GM18951 (cell line): ENCODE results near the gene TRERF1.

Experiments
- POLR2A ChIP-seq: IDR thresholded peaks from 4 replicates; pipeline ENCODE4 v1.6.1; 2011; ENCODE audit warnings: mild to moderate bottlenecking; ENCODE audit not compliant: insufficient read length, insufficient read depth; ENCODE audit errors: extremely low read depth
- in situ Hi-C: fragments of 300-500 bp; cut with MboI; formaldehyde crosslinking; loops from one replicate; pipeline ENCODE4 v1.12.0; 2022; ENCODE audit warnings: low sequenced_read_pairs, mixed read lengths, inconsistent platforms; ENCODE audit not compliant: unreplicated experiment

Gene TRERF1

GRCh38 chr6:42182101-42182500 is 269.6 kb downstream of the TRERF1 start:
- in situ Hi-C loops, result no loop called here
- no peak for TF ChIP-seq POLR2A

DNA sequence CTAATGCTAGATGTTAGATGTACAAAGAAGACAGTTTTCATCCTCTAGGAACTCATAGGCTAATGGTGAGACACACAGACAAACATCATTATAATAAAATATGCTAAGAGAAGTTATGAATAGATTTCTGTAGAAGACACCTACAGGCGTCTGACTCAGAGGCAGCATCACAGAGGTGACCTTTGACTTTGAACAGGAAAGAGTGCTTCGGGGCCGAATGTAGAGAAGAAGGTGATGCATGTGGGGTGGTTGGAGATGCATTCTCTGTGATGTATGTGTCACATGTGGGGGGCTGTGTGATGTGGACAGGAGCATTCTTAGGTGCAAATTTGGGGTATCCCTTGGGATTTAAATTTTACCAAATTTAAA is 271.8 kb downstream of the TRERF1 start:
- in situ Hi-C loops, result no loop called here
- no peak for TF ChIP-seq POLR2A

GRCh38 chr6:42179261-42179944 is 272.3 kb downstream of the TRERF1 start:
- TF ChIP-seq POLR2A, result no peak
- in situ Hi-C loops, result no loop called here

DNA sequence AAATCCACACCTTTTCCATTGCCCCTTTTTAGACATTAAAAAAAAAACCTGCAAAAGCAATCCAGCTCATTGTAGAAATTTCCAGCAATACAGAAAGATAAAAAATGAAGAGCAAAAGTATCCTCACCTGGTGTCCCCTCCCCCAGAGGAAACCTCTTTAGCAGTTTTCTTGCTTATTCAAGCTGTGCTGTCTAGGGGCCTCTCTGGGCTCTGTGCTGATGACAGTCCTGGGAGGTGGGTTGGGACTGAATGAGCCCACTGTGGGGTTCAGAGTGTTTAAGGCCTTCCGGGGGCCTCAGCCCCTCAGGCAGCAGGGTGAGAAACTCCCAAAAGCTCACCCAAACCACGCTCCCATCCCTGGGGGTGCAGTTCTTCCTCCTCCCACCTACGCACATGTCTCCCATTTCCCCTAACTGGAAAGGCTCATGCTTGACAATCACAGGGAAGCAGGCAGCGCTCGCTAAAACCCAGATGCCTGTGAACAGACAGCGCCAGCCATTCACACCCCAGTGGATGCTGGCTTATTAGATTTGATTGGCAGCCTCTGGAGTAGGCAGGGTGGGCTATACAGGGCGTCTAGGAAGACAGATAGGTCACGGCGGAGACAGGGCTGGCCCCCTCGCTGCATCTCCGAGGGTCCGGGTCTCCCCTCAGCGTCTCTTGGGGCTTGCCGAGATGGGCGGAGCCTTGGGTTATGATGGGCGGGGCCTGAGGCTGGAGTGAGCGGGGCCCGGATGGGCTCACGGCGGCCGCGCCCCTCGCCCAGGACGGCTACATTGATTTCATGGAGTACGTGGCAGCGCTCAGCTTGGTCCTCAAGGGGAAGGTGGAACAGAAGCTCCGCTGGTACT is 274.0 kb downstream of the TRERF1 start:
- in situ Hi-C loops, result no loop called here
- TF ChIP-seq POLR2A, result no peak

DNA sequence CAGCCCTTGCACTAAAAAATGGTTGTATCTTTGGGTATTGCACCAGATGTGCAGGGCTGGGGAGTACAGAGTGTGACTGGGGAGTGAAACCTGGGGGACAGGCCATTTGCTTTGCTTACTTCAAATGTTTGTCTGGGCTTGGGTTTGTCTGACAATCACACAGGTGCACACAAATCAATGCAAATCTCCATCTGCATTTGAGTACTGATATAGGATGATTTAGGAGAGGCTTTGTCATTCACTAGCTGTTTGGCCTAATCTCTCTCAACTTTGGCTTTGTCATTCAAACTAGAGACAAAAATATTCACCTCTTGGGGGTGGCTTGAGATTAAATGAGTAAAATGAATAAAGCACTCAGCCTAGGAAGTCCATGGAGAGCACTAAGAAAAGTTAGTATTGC is 274.7 kb downstream of the TRERF1 start:
- in situ Hi-C loops, result no loop called here
- no peak for TF ChIP-seq POLR2A

DNA sequence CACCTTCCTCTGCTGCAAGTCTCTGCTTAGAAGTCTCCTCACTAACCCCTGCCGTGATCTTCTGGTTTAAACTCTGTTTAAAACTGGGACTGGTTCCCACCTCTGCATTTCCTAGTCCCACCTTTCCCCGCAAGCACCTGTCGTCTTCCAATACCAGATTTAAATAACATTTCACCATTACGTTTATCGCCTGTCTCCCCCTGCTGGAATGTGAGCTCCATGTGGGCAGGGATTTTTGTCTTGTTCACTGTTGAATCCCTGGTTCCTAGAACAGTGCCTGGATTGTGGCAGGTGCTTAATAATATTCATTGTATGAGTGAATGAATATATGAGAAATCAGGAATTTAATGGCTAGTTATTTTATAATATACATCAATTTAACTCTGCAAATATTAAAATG is 275.9 kb downstream of the TRERF1 start:
- TF ChIP-seq POLR2A, result no peak
- in situ Hi-C loops, result no loop called here
